Peyer's patch (tissue), 4 donors: ENCODE measurements around the gene SCP2.

Source experiments
- CTCF ChIP-seq, 6 experiments: fragments of 450-650 bp in 4 of 6; fragments of 200-600 bp in 2 of 6; sonication (generic) in 1 of 6; IDR thresholded peaks; one replicate each; pipeline ENCODE4 v1.5.1; 2017 to 2019; ENCODE audit warnings: antibody characterized with exemption in 6 of 6, mild to moderate bottlenecking in 3 of 6, moderate library complexity in 1 of 6
- POLR2A ChIP-seq, 2 donors: fragments of 450-650 bp; IDR thresholded peaks; one replicate each; pipeline ENCODE4 v1.5.1; 2017; ENCODE audit warnings: antibody characterized with exemption in 2 of 2, mild to moderate bottlenecking in 2 of 2, moderate library complexity in 2 of 2

- no peak for TF ChIP-seq POLR2A (IDR thresholded peaks at IDR 0.05)
- TF ChIP-seq CTCF (IDR thresholded peaks at IDR 0.05) = no peak
These were observed 46.8 kb downstream of the SCP2 start for GRCh38 chr1:52973841-52974240.
